Choroid plexus epithelial cell (primary cell): ENCODE data around the gene CD96.

ENCODE experiments used
- DNase-seq: peaks from one replicate; pipeline ENCODE4 v3.0.0-alpha.2; 2010; ENCODE audit warnings: low read depth
- H3K4me3 ChIP-seq: 2 replicates; pipeline ENCODE4 v1.5.1; 2011; ENCODE audit warnings: low read depth, mild to moderate bottlenecking, control low read depth, low read length, moderate library complexity
- TF ChIP-seq, protein P1 (sequence below): conservative IDR thresholded peaks from 2 replicates; pipeline ENCODE4 v1.5.1; 2011; ENCODE audit warnings: low read depth, mild to moderate bottlenecking, control low read depth, inconsistent platforms, low read length, moderate library complexity

Gene CD96

DNA sequence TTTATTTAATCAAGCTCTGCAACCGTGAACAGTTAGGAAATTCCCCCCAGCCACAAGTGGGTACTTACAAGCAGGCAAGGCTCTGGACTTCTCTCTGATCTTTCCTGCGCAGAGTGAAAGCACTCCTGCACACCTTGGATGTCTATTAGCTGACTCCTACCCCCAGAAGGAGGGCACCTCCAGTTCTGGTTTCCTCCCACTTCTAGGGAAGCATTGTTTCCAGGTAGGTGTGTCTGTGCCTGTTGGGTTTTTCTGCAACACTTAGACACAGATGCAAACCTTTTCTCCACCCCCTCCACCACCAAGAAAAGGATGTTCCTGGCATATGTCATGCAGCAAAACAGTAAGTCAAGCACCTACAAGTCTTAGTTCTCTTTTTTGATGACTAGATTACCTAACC is 53.2 kb downstream of the CD96 start, which contains the start of gene ZBED2:
TSS of gene ZBED2 (minus strand) at position 115 of the 400 bp plus-strand sequence. CDS start 1,145 bp downstream, outside the sequence.
- no peak within 1 kb of the TSS for H3K4me3 ChIP-seq
- DNase-seq: no peak
- TF ChIP-seq, protein P1, sequence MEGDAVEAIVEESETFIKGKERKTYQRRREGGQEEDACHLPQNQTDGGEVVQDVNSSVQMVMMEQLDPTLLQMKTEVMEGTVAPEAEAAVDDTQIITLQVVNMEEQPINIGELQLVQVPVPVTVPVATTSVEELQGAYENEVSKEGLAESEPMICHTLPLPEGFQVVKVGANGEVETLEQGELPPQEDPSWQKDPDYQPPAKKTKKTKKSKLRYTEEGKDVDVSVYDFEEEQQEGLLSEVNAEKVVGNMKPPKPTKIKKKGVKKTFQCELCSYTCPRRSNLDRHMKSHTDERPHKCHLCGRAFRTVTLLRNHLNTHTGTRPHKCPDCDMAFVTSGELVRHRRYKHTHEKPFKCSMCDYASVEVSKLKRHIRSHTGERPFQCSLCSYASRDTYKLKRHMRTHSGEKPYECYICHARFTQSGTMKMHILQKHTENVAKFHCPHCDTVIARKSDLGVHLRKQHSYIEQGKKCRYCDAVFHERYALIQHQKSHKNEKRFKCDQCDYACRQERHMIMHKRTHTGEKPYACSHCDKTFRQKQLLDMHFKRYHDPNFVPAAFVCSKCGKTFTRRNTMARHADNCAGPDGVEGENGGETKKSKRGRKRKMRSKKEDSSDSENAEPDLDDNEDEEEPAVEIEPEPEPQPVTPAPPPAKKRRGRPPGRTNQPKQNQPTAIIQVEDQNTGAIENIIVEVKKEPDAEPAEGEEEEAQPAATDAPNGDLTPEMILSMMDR: no peak

DNA sequence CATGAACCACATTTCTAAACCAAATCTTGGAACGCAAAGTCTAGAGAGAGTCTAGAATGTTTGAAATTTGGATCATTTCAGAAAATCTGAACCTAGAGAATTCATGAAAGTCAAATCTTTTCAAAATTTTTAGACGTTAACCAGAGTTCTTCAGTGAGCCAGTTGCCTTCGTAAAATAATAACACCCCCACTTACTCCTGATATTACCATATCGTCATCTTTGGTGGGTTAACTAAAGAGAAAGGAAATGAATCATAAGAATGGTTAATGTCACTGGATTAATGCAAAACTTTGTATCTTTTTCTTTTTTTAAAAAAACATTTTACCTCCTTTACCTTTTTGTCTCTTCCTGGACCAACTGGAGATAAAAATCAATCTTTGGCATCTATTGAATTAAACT is 54.3 kb downstream of the CD96 start:
- no peak for DNase-seq
- no peak overlapping the region for H3K4me3 ChIP-seq
- TF ChIP-seq, protein P1: no peak

DNA sequence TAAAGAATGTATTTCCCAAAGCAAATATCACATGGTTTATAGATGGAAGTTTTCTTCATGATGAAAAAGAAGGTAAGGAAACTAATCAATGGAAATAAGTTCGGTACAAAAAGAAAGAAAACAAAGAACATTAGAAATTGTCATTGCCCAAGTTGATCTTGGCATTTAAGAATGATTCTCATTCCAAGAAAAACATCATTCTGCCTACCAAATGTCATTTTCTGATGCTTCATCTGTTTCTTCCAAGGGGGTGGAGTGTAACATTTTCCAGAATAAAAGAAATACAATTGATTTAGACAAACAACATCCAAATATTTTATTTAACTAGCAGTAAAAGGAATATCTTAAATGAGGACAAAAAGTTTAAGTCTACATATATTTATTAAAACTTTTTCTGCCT is 56.1 kb downstream of the CD96 start:
- H3K4me3 ChIP-seq: no peak overlapping the region
- no peak for DNase-seq
- TF ChIP-seq, protein P1: no peak

DNA sequence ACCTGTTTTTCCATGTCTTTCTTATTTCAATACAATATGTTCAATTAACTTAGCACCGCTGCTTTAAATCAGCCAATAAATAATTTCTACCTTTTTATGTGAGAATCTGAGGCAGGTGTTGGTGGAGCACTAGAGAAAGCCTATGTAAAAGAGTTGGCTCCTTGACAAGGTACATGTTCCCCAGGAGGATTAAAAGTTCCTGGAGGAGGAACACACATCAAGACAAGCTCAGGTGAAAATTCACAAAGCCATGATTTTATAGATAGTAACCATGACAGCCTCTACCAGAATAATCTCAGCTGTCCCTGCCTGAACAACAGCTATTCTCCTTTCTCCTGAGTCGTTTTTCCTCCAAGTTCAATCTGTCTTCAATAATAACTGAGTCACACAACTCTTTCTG is 56.6 kb downstream of the CD96 start:
- TF ChIP-seq, protein P1: no peak
- DNase-seq: no peak
- H3K4me3 ChIP-seq: no peak overlapping the region

- DNase-seq: no peak
- no peak overlapping the region for H3K4me3 ChIP-seq
- TF ChIP-seq, protein P1: no peak
Measured at GRCh38 chr3:111601810-111602209, 59.8 kb downstream of the CD96 start.

DNA sequence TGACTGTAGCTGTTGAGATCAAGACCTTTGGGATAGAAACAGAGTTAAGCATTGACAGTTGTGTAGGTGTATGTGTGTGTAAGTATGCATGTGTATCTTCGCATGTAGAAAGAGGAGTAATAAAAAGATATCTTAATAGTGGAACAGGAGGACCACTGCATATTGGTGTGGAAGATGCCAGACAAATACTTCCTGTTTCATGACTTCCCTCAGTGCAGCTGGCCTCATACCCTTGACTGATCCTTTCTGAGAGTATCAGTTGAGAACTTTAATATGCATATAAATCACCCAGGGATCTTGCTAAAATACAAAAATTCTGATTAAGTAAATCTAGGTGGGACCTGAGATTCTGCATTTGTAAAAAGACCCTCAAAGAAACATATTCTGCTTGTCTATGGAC is 61.7 kb downstream of the CD96 start:
- TF ChIP-seq, protein P1: no peak
- DNase-seq: no peak
- H3K4me3 ChIP-seq: no peak overlapping the region

DNA sequence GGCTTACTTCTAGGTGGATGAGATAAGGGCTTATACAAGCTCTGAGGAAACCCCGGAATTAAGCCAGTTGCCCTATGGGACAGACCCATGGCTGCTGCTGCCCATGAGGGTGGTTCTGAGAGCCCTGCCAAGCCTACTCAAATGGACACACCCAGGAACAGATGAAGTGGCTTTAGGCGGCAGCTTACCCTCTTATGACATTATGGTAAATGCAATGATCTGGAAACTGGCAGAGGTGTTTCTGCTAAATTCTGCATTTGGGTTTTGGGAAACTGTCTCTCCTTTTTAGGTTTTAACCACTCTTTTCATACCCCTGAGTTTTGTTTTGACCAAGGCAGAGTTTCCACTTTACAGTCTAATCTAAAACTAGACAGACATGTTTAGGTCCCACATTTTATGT is 62.1 kb downstream of the CD96 start:
- TF ChIP-seq, protein P1: no peak
- DNase-seq: no peak
- H3K4me3 ChIP-seq: no peak overlapping the region
